Panc1 (cell line): ENCODE measurements around the gene ZC2HC1B. TPM values are rescaled to one million over a fixed set of nuclear protein-coding genes. Genes with fewer than 3 reads are reported as not detected.

Source experiments
- ATAC-seq: fragments of 200-7000 bp; cut with Tn5 transposase; 2 replicates; pipeline ENCODE4 v1.9.1; 2020; ENCODE audit warnings: mild to moderate bottlenecking, moderate library complexity
- BruUV-seq: library from RNA; stranded (reverse); fragments of 400-500 nt; replicated peaks from 2 replicates; lab custom pipeline; 2021; lab: Mats Ljungman, UMichigan
- CTCF ChIA-PET: fragments of 300-600 bp; sonication (Branson Sonifier 250); formaldehyde crosslinking; loops from one replicate; lab custom pipeline; 2022; ENCODE audit warnings: antibody characterized with exemption; lab: Charles Lee
- POLR2A ChIA-PET: fragments of 300-600 bp; sonication (Branson Sonifier 250); formaldehyde crosslinking; loops from one replicate; lab custom pipeline; 2022; ENCODE audit warnings: antibody characterized with exemption; lab: Charles Lee
- DNase-seq: peaks from one replicate; pipeline ENCODE4 v3.0.0-alpha.2; 2010; ENCODE audit warnings: low read depth, low spot score
- H3K27ac ChIP-seq: 2 replicates; pipeline ENCODE4 v1.5.1; 2011; ENCODE audit warnings: mild to moderate bottlenecking, low read length, inconsistent platforms
- H3K27me3 ChIP-seq: fragments of 200-500 bp; sonication (Bioruptor generic); 2 replicates; pipeline ENCODE4 v1.6.0; 2014; ENCODE audit warnings: low read length, inconsistent platforms; ENCODE audit not compliant: control insufficient read depth, insufficient read depth
- H3K36me3 ChIP-seq: fragments of 200-500 bp; sonication (Bioruptor generic); 2 replicates; pipeline ENCODE4 v1.5.1; 2014; ENCODE audit warnings: inconsistent platforms, mild to moderate bottlenecking, low read length, moderate library complexity; ENCODE audit not compliant: control insufficient read depth, insufficient read depth
- H3K4me1 ChIP-seq: 2 replicates; pipeline ENCODE4 v1.5.1; 2011; ENCODE audit warnings: inconsistent platforms, mild to moderate bottlenecking, low read length, moderate library complexity; ENCODE audit not compliant: control insufficient read depth, insufficient read depth
- H3K4me3 ChIP-seq, 2 experiments: 2 replicates each; pipeline ENCODE4 v1.5.1; 2011 to 2012; ENCODE audit warnings: low read depth in 2 of 2, low read length in 2 of 2, mild to moderate bottlenecking in 2 of 2, inconsistent platforms in 1 of 2, moderate library complexity in 1 of 2
- H3K9me3 ChIP-seq: fragments of 200-500 bp; sonication (Bioruptor generic); 2 replicates; pipeline ENCODE4 v1.5.1; 2014; ENCODE audit warnings: low read depth, mild to moderate bottlenecking, inconsistent platforms, low read length, moderate library complexity; ENCODE audit not compliant: control insufficient read depth, insufficient read depth
- CTCF ChIP-seq: fragments of 450-650 bp; IDR thresholded peaks from 2 replicates; pipeline ENCODE4 v1.5.1; 2017; ENCODE audit warnings: mild to moderate bottlenecking
- POLR2AphosphoS5 ChIP-seq: IDR thresholded peaks from 2 replicates; pipeline ENCODE4 v1.6.1; 2012; ENCODE audit warnings: mild to moderate bottlenecking, low read depth, low read length, moderate library complexity
- REST ChIP-seq, 2 experiments: IDR thresholded peaks; 2 replicates each; pipeline ENCODE4 v1.6.1; 2011 to 2012; ENCODE audit warnings: low read depth in 2 of 2, control low read depth in 1 of 2, low read length in 1 of 2, mild to moderate bottlenecking in 1 of 2, moderate library complexity in 1 of 2; ENCODE audit not compliant: insufficient read depth in 1 of 2
- SIN3A ChIP-seq: IDR thresholded peaks from 2 replicates; pipeline ENCODE4 v1.6.1; 2012; ENCODE audit warnings: low read depth, mild to moderate bottlenecking, low read length, moderate library complexity, borderline replicate concordance; ENCODE audit not compliant: insufficient read depth
- TCF7L2 ChIP-seq: IDR thresholded peaks from 2 replicates; pipeline ENCODE4 v1.6.1; 2011; ENCODE audit warnings: mild to moderate bottlenecking, low read depth, low read length, inconsistent platforms
- in situ Hi-C: cut with HindIII; loops from 2 replicates; pipeline ENCODE4 v1.10.0; 2016; ENCODE audit warnings: low sequenced_read_pairs, low pct_unique_long_range_greater_than_20kb
- intact Hi-C: fragments of 100-400 bp; cut with micrococcal nuclease; formaldehyde crosslinking; loops from one replicate; pipeline ENCODE4 v1.10.0; 2022; ENCODE audit not compliant: unreplicated experiment
- total RNA-seq: library from RNA; stranded (reverse); gene quantifications from one replicate; pipeline ENCODE4 v1.2.1, GENCODE V29; 2021; ENCODE audit not compliant: unreplicated experiment

The ZC2HC1B gene
- total RNA-seq, 1 experiment from 2014 or later: not detected

- BruUV-seq: no TSS peak
- Histone ChIP-seq H3K36me3 (no peaks in the 10 kb centered on the region), H3K9me3 (no peaks in the 10 kb centered on the region), H3K27ac (no peak overlapping the region), H3K27me3 (peaks cover 2% of the 10 kb centered on the region; the same call in 1 of the 2 replicates), H3K4me3 (no peak overlapping the region), H3K4me1 (no peaks in the 10 kb centered on the region)
- DNase-seq (no peak), ATAC-seq (no peak)
- ChIA-PET CTCF (no interaction called here), POLR2A (interaction anchor here (0.6 kb wide), 1 partner anchor 206 kb away, joined by 3 read pairs; no protein-coding TSS in a partner anchor)
- TF ChIP-seq CTCF (no peak), POLR2AphosphoS5 (no peak), SIN3A (no peak), TCF7L2 (no peak), REST (IDR thresholded peaks at IDR 0.05; ENCODE audit: insufficient read depth in 1 of 2, low read depth in 2 of 2, low read length in 1 of 2) (no peak)
- intact Hi-C loops (no loop called here), in situ Hi-C loops (no loop called here)
These were observed 99.1 kb downstream of the ZC2HC1B start for GRCh38 chr6:143963158-143963919.

GRCh38 chr6:143964674-143965081 lies 100.4 kb downstream of the ZC2HC1B start:
- Histone ChIP-seq H3K36me3 (no peaks in the 10 kb centered on the region), H3K27me3 (peaks cover 2% of the 10 kb centered on the region; the same call in 1 of the 2 replicates), H3K4me1 (no peaks in the 10 kb centered on the region), H3K4me3 (no peak overlapping the region), H3K27ac (no peak overlapping the region), H3K9me3 (no peaks in the 10 kb centered on the region)
- CTCF ChIA-PET: interaction anchor here (0.6 kb wide), 1 partner anchor 20 kb away, joined by 11 read pairs; no protein-coding TSS in a partner anchor
- POLR2A ChIA-PET: no interaction called here
- in situ Hi-C loops (no loop called here), intact Hi-C loops (no loop called here)
- ATAC-seq: no peak
- no peak for TF ChIP-seq REST (IDR thresholded peaks at IDR 0.05; ENCODE audit: insufficient read depth in 1 of 2, low read depth in 2 of 2, low read length in 1 of 2)
- no peak for TF ChIP-seq TCF7L2
- TF ChIP-seq CTCF: no peak
- no peak for TF ChIP-seq SIN3A
- no peak for TF ChIP-seq POLR2AphosphoS5
- no peak for DNase-seq
- no TSS peak for BruUV-seq
